WERI-Rb-1 (cell line): ENCODE results near the gene RBM4B.
A peak's percentile ranks its signal among the peaks of the same experiment; 100 is the strongest.

ENCODE experiments used
- DNase-seq: peaks from one replicate; pipeline ENCODE4 v3.0.0-alpha.2; 2020
- H3K27ac ChIP-seq: fragments of 250-450 bp; sonication (Bioruptor Pico); 2 replicates; pipeline ENCODE4 v1.5.1; 2020; ENCODE audit warnings: mild to moderate bottlenecking, moderate library complexity
- H3K27me3 ChIP-seq: fragments of 250-450 bp; sonication (Bioruptor Pico); 2 replicates; pipeline ENCODE4 v1.5.1; 2021; ENCODE audit warnings: mild to moderate bottlenecking, low read depth, moderate library complexity; ENCODE audit not compliant: insufficient read depth, severe bottlenecking
- H3K36me3 ChIP-seq: fragments of 250-450 bp; sonication (Bioruptor Pico); 2 replicates; pipeline ENCODE4 v1.5.1; 2020; ENCODE audit warnings: mild to moderate bottlenecking, moderate library complexity
- H3K4me3 ChIP-seq: 2 replicates; pipeline ENCODE4 v1.5.1; 2011; ENCODE audit warnings: low read depth, mild to moderate bottlenecking, control low read depth, low read length
- H3K9me3 ChIP-seq: fragments of 250-450 bp; sonication (Bioruptor Pico); 2 replicates; pipeline ENCODE4 v1.5.1; 2021; ENCODE audit warnings: mild to moderate bottlenecking, moderate library complexity; ENCODE audit not compliant: severe bottlenecking
- CTCF ChIP-seq: IDR thresholded peaks from 2 replicates; pipeline ENCODE4 v1.5.1; 2011; ENCODE audit warnings: low read depth, mild to moderate bottlenecking, control low read depth, inconsistent platforms, low read length

The RBM4B gene

GRCh38 chr11:66717925-66718319 is 40.2 kb upstream of the RBM4B start:
- no peak for DNase-seq
- no peak for TF ChIP-seq CTCF
- peaks cover 73% of the 10 kb centered on the region for H3K36me3 ChIP-seq
- H3K27ac ChIP-seq = no peak overlapping the region
- no peaks in the 10 kb centered on the region for H3K27me3 ChIP-seq
- H3K4me3 ChIP-seq = no peak overlapping the region
- no peaks in the 10 kb centered on the region for H3K9me3 ChIP-seq

GRCh38 chr11:66716996-66717395 is 39.3 kb upstream of the RBM4B start:
- H3K27me3 ChIP-seq = no peaks in the 10 kb centered on the region
- no peak for DNase-seq
- H3K27ac ChIP-seq = no peak overlapping the region
- H3K4me3 ChIP-seq = no peak overlapping the region
- no peak for TF ChIP-seq CTCF
- peaks cover 79% of the 10 kb centered on the region for H3K36me3 ChIP-seq
- no peaks in the 10 kb centered on the region for H3K9me3 ChIP-seq

GRCh38 chr11:66715346-66716085 is 37.8 kb upstream of the RBM4B start:
- peak; percentile 32 for DNase-seq
- Histone ChIP-seq H3K27ac (no peak overlapping the region), H3K9me3 (no peaks in the 10 kb centered on the region), H3K27me3 (no peaks in the 10 kb centered on the region), H3K4me3 (no peak overlapping the region), H3K36me3 (peaks cover 85% of the 10 kb centered on the region)
- no peak for TF ChIP-seq CTCF

GRCh38 chr11:66713746-66714480 is 36.2 kb upstream of the RBM4B start:
- H3K27me3 ChIP-seq = no peaks in the 10 kb centered on the region
- H3K36me3 ChIP-seq = peaks cover 85% of the 10 kb centered on the region
- no peaks in the 10 kb centered on the region for H3K9me3 ChIP-seq
- no peak overlapping the region for H3K4me3 ChIP-seq
- no peak for DNase-seq
- H3K27ac ChIP-seq = no peak overlapping the region
- TF ChIP-seq CTCF = no peak

GRCh38 chr11:66710384-66710930 is 32.8 kb upstream of the RBM4B start:
- Histone ChIP-seq H3K27ac (no peak overlapping the region), H3K36me3 (peaks cover 97% of the 10 kb centered on the region), H3K9me3 (no peaks in the 10 kb centered on the region), H3K27me3 (no peaks in the 10 kb centered on the region), H3K4me3 (no peak overlapping the region)
- TF ChIP-seq CTCF = no peak
- no peak for DNase-seq
